Endodermal cell (in vitro differentiated cells): ENCODE results near the gene RAD9B. TPM values are rescaled to one million over a fixed set of nuclear protein-coding genes. Genes with fewer than 3 reads are reported as not detected.

ENCODE experiments used
- DNase-seq: peaks from one replicate; pipeline ENCODE4 v3.0.0-alpha.2; 2017
- H3K27ac ChIP-seq: 2 replicates; pipeline ENCODE4 v1.5.1; 2013; ENCODE audit warnings: mild to moderate bottlenecking, low read depth, low read length, moderate library complexity
- H3K27me3 ChIP-seq: 2 replicates; pipeline ENCODE4 v1.6.1; 2013; ENCODE audit warnings: mild to moderate bottlenecking, low read length, moderate library complexity; ENCODE audit not compliant: insufficient read depth, control insufficient read depth, poor library complexity, severe bottlenecking
- H3K36me3 ChIP-seq: 2 replicates; pipeline ENCODE4 v1.7.0; 2013; ENCODE audit warnings: mild to moderate bottlenecking, low read length, moderate library complexity; ENCODE audit not compliant: control insufficient read depth, insufficient read depth
- H3K4me1 ChIP-seq: one replicate; pipeline ENCODE4 v1.7.0; 2013; ENCODE audit warnings: low read length; ENCODE audit not compliant: control insufficient read depth, insufficient read depth
- H3K4me3 ChIP-seq: 2 replicates; pipeline ENCODE4 v1.5.1; 2013; ENCODE audit warnings: mild to moderate bottlenecking, low read length, moderate library complexity
- H3K9ac ChIP-seq: 2 replicates; pipeline ENCODE4 v1.6.1; 2013; ENCODE audit warnings: mild to moderate bottlenecking, low read length, moderate library complexity; ENCODE audit not compliant: poor library complexity, severe bottlenecking; ENCODE audit errors: extremely low read depth
- H3K9me3 ChIP-seq: 2 replicates; pipeline ENCODE4 v1.6.1; 2013; ENCODE audit warnings: mild to moderate bottlenecking, low read length, moderate library complexity; ENCODE audit not compliant: control insufficient read depth
- H3K27ac Mint-ChIP-seq: 2 replicates; pipeline ENCODE4 v1.8.0; 2020; ENCODE audit warnings: mixed read lengths
- H3K27me3 Mint-ChIP-seq: 2 replicates; pipeline ENCODE4 v1.8.0; 2021; ENCODE audit warnings: mild to moderate bottlenecking, mixed read lengths; ENCODE audit not compliant: insufficient read depth
- H3K36me3 Mint-ChIP-seq: 2 replicates; pipeline ENCODE4 v1.8.0; 2020; ENCODE audit warnings: low read depth, mixed read lengths
- H3K4me1 Mint-ChIP-seq: 2 replicates; pipeline ENCODE4 v1.8.0; 2020; ENCODE audit warnings: mixed read lengths
- H3K4me3 Mint-ChIP-seq: 2 replicates; pipeline ENCODE4 v1.8.0; 2020; ENCODE audit warnings: mild to moderate bottlenecking, moderate library complexity, mixed read lengths
- H3K9me3 Mint-ChIP-seq: 2 replicates; pipeline ENCODE4 v1.8.0; 2020; ENCODE audit warnings: mild to moderate bottlenecking, mixed read lengths
- WGBS, 2 experiments: methylation state at CpG; one replicate each; pipeline versions ENCODE4 v1.1.5 to v1.1.7; 2013; ENCODE audit warnings: missing lambda C conversion rate in 2 of 2, mixed read lengths in 1 of 2; ENCODE audit not compliant: insufficient coverage in 1 of 2, insufficient read length in 1 of 2; 5-methylcytosine and 5-hydroxymethylcytosine counted together
- total RNA-seq, 2 donors: library from RNA; stranded (reverse); fragmentation: NEBNext Ultra II Directional in 1 of 2; extraction: Animal tissue kit (Norgen Biotek cat#: 25700) in 1 of 2; gene quantifications; 2 replicates in 1 of 2; 3 replicates in 1 of 2; pipeline ENCODE4 v1.2.1, GENCODE V29; 2021
- TF ChIP-seq, protein P1 (sequence below): fragments of 200-600 bp; sonication (generic); conservative IDR thresholded peaks from 2 replicates; pipeline ENCODE4 v1.5.0; 2021; ENCODE audit warnings: antibody characterized with exemption, mild to moderate bottlenecking

The RAD9B gene
- total RNA-seq, 2 donors from 2014 or later = 0.29 to 0.31 TPM

DNA sequence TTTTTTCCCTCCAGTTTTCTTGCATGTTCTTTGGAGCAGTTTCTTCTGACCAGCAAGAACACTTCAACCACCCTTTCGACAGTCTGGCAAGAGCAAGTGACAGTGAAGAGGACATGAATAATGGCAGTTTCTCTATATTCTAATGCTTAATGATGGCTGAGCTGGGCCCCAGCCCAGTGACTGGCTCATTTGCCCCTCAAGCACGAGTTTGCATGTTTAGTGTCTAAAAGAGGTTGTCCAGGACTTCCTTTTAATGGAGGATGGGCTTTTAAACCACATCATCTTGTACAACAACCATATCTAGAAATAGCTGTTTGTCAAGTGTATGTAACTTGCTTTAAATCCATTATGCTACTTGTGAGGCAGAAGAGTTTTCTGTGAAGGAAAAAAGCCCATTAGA is 28.4 kb downstream of the RAD9B start:
- Histone ChIP-seq H3K4me1 (peaks cover 9% of the 10 kb centered on the region), H3K27ac (no peak overlapping the region), H3K27me3 (no peaks in the 10 kb centered on the region), H3K4me3 (no peak overlapping the region), H3K9ac (no peak overlapping the region), H3K9me3 (no peaks in the 10 kb centered on the region), H3K36me3 (peaks cover 12% of the 10 kb centered on the region)
- H3K27ac Mint-ChIP-seq = no peak overlapping the region
- WGBS, 2 experiments = 100% methylated on average over 1 to 2 of the region's 2 CpGs
- DNase-seq = peak; percentile 17
- peaks cover 8% of the 10 kb centered on the region for H3K4me1 Mint-ChIP-seq
- no peaks in the 10 kb centered on the region for H3K9me3 Mint-ChIP-seq
- no peaks in the 10 kb centered on the region for H3K27me3 Mint-ChIP-seq
- no peak overlapping the region for H3K4me3 Mint-ChIP-seq
- TF ChIP-seq, protein P1, sequence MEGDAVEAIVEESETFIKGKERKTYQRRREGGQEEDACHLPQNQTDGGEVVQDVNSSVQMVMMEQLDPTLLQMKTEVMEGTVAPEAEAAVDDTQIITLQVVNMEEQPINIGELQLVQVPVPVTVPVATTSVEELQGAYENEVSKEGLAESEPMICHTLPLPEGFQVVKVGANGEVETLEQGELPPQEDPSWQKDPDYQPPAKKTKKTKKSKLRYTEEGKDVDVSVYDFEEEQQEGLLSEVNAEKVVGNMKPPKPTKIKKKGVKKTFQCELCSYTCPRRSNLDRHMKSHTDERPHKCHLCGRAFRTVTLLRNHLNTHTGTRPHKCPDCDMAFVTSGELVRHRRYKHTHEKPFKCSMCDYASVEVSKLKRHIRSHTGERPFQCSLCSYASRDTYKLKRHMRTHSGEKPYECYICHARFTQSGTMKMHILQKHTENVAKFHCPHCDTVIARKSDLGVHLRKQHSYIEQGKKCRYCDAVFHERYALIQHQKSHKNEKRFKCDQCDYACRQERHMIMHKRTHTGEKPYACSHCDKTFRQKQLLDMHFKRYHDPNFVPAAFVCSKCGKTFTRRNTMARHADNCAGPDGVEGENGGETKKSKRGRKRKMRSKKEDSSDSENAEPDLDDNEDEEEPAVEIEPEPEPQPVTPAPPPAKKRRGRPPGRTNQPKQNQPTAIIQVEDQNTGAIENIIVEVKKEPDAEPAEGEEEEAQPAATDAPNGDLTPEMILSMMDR = no peak
- peaks cover 17% of the 10 kb centered on the region for H3K36me3 Mint-ChIP-seq

DNA sequence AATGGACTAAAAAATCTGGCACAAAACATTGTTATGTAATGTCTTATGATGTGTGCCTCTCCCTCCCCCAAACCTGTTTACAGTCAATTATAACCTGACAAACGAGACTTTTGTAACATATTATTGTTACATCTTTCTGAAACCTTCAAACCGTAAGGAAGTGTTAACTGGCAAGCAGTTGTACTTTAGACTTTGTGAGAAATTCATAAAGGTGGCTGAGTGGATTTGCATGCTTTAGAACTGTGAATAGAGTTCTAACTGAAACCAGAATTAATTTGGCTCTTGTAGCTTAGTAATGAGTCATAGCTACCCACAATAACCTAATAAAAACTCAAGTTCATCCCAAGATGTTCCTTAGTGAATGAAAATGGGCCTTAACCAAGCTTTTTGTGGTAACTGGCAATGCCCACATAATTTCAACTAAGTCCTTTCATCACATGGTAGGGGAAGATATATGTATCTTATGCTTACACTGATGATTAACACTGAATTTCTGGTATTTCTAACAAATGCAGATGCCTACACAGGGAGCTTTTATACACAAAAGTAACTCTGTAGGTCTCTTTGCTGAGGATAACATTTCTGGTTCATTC is 29.7 kb downstream of the RAD9B start:
- Mint-ChIP-seq H3K9me3 (no peaks in the 10 kb centered on the region), H3K27me3 (no peaks in the 10 kb centered on the region), H3K4me3 (no peak overlapping the region), H3K36me3 (peaks cover 23% of the 10 kb centered on the region), H3K27ac (no peak overlapping the region), H3K4me1 (peaks cover 8% of the 10 kb centered on the region)
- Histone ChIP-seq H3K9me3 (no peaks in the 10 kb centered on the region), H3K4me1 (peaks cover 9% of the 10 kb centered on the region), H3K27ac (no peak overlapping the region), H3K36me3 (peaks cover 25% of the 10 kb centered on the region), H3K27me3 (no peaks in the 10 kb centered on the region), H3K9ac (no peak overlapping the region), H3K4me3 (no peak overlapping the region)
- TF ChIP-seq, protein P1 = no peak
- 91% methylated on average over 2 of the region's 2 CpGs; no CpG with 5 or more reads in 1 of the 2 experiments for WGBS, 2 experiments
- DNase-seq = no peak

DNA sequence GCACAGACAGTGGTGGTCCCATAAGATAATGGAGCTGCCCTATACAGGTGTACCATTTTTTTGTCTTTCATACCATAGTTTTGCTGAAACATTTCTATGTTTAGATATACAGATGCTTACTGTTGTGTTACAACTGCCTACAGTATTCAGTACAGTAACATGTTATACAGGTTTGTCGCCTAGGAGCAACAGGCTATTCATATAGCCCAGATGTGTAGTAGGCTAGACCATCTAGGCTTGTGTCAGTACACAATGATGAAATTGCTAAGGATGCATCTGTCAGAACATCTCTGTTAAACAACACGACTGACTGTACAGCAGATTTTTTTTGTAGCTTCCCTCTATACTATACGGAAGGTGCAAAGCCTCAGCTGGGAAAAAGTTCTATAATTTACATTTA is 30.5 kb downstream of the RAD9B start:
- H3K9ac ChIP-seq = no peak overlapping the region
- Mint-ChIP-seq H3K4me3 (no peak overlapping the region), H3K9me3 (no peaks in the 10 kb centered on the region), H3K4me1 (peaks cover 8% of the 10 kb centered on the region), H3K27ac (no peak overlapping the region), H3K36me3 (peaks cover 29% of the 10 kb centered on the region), H3K27me3 (no peaks in the 10 kb centered on the region)
- H3K4me1 ChIP-seq = peaks cover 9% of the 10 kb centered on the region
- WGBS, 2 experiments = 92 to 96% methylated on average over 3 of the region's 3 CpGs
- TF ChIP-seq, protein P1 = no peak
- no peaks in the 10 kb centered on the region for H3K27me3 ChIP-seq
- H3K9me3 ChIP-seq = no peaks in the 10 kb centered on the region
- peaks cover 31% of the 10 kb centered on the region for H3K36me3 ChIP-seq
- DNase-seq = no peak
- no peak overlapping the region for H3K4me3 ChIP-seq
- H3K27ac ChIP-seq = no peak overlapping the region
